ENCODE results near the gene U2SURP. TPM values are rescaled to one million over a fixed set of nuclear protein-coding genes. Genes with fewer than 3 reads are reported as not detected.
"Not testable (repeated sequence)": the region's sequence is repeated elsewhere in the genome, so short reads cannot be mapped to it uniquely, and the experiment has no call there.

U2SURP gene
- polyA plus RNA-seq, 4 donors, result 127 to 172 (median 156) TPM

- DNase-seq (ENCODE audit: low read depth in 4 of 4, low spot score in 3 of 4), result no peak
Measured at GRCh38 chr3:142975316-142975995, 25.9 kb upstream of the U2SURP start.

GRCh38 chr3:142976621-142977398, 24.6 kb upstream of the U2SURP start:
- no peak for DNase-seq (ENCODE audit: low read depth in 4 of 4, low spot score in 3 of 4)

GRCh38 chr3:142977399-142977728, 24.0 kb upstream of the U2SURP start:
- no peak for DNase-seq (ENCODE audit: low read depth in 4 of 4, low spot score in 3 of 4)

GRCh38 chr3:142981108-142981507, 20.3 kb upstream of the U2SURP start:
- DNase-seq (ENCODE audit: low read depth in 4 of 4, low spot score in 3 of 4), result no peak

GRCh38 chr3:142982038-142982773, 19.2 kb upstream of the U2SURP start:
- no peak for DNase-seq (ENCODE audit: low read depth in 4 of 4, low spot score in 3 of 4)

GRCh38 chr3:142983318-142983717, 18.1 kb upstream of the U2SURP start:
- DNase-seq (ENCODE audit: low read depth in 4 of 4, low spot score in 3 of 4), result no peak

- DNase-seq (ENCODE audit: low read depth in 4 of 4, low spot score in 3 of 4), result no peak
Measured at GRCh38 chr3:142984255-142984654, 17.1 kb upstream of the U2SURP start.

- DNase-seq (ENCODE audit: low read depth in 4 of 4, low spot score in 3 of 4), result no peak
Measured at GRCh38 chr3:142987080-142987700, 14.2 kb upstream of the U2SURP start.

- no peak for DNase-seq (ENCODE audit: low read depth in 4 of 4, low spot score in 3 of 4)
Measured at GRCh38 chr3:142987707-142988106, 13.7 kb upstream of the U2SURP start.

GRCh38 chr3:142988221-142988620, 13.1 kb upstream of the U2SURP start:
- not testable (repeated sequence) for DNase-seq (ENCODE audit: low read depth in 4 of 4, low spot score in 3 of 4)

GRCh38 chr3:142988826-142989225, 12.5 kb upstream of the U2SURP start:
- not testable (repeated sequence) for DNase-seq (ENCODE audit: low read depth in 4 of 4, low spot score in 3 of 4)

GRCh38 chr3:142990721-142991120, 10.6 kb upstream of the U2SURP start:
- no peak for DNase-seq (ENCODE audit: low read depth in 4 of 4, low spot score in 3 of 4)

GRCh38 chr3:142992323-142992722, 9.0 kb upstream of the U2SURP start:
- DNase-seq (ENCODE audit: low read depth in 4 of 4, low spot score in 3 of 4), result no peak

GRCh38 chr3:142993958-142994442, 7.4 kb upstream of the U2SURP start:
- DNase-seq (ENCODE audit: low read depth in 4 of 4, low spot score in 3 of 4), result no peak

- DNase-seq (ENCODE audit: low read depth in 4 of 4, low spot score in 3 of 4), result no peak
Measured at GRCh38 chr3:142997330-142997729, 4.0 kb upstream of the U2SURP start.

- no peak for DNase-seq (ENCODE audit: low read depth in 4 of 4, low spot score in 3 of 4)
Measured at GRCh38 chr3:142998439-142998838, 2.9 kb upstream of the U2SURP start.

- DNase-seq (ENCODE audit: low read depth in 4 of 4, low spot score in 3 of 4), result no peak
Measured at GRCh38 chr3:142999881-143000280, 1.5 kb upstream of the U2SURP start.

- DNase-seq (ENCODE audit: low read depth in 4 of 4, low spot score in 3 of 4), result no peak
Measured at GRCh38 chr3:143000528-143000927, 842 bp upstream of the U2SURP start.

- no peak for DNase-seq (ENCODE audit: low read depth in 4 of 4, low spot score in 3 of 4)
Measured at GRCh38 chr3:143001034-143001368, 369 bp upstream of the U2SURP start.

GRCh38 chr3:143002083-143002712, 828 bp downstream of the U2SURP start:
- no peak for DNase-seq (ENCODE audit: low read depth in 4 of 4, low spot score in 3 of 4)

- no peak for DNase-seq (ENCODE audit: low read depth in 4 of 4, low spot score in 3 of 4)
Measured at GRCh38 chr3:143002727-143003126, 1.4 kb downstream of the U2SURP start.

All from left renal pelvis (tissue), 4 donors.